Caco-2 (cell line): ENCODE results near the gene CALML3. TPM values are rescaled to one million over a fixed set of nuclear protein-coding genes. Genes with fewer than 3 reads are reported as not detected.
A peak's percentile ranks its signal among the peaks of the same experiment; 100 is the strongest.

Experiments used
- BruUV-seq: library from RNA; stranded (reverse); fragments of 400-500 nt; replicated peaks from 2 replicates; lab custom pipeline; 2021; lab: Mats Ljungman, UMichigan
- CTCF ChIA-PET: fragments of 300-600 bp; sonication (Branson Sonifier 250); formaldehyde crosslinking; loops from one replicate; lab custom pipeline; 2022; ENCODE audit warnings: antibody characterized with exemption; lab: Charles Lee
- POLR2A ChIA-PET: fragments of 300-600 bp; sonication (Branson Sonifier 250); formaldehyde crosslinking; loops from one replicate; lab custom pipeline; 2022; ENCODE audit warnings: antibody characterized with exemption; lab: Charles Lee
- DNase-seq, 2 experiments: peaks; one replicate each; pipeline versions ENCODE4 v3.0.0 to v3.0.0-alpha.2; 2020 to 2022
- H3K27me3 ChIP-seq: replicated peaks from 2 replicates; pipeline ENCODE4 v1.6.0; 2011; ENCODE audit warnings: low read length; ENCODE audit not compliant: control insufficient read depth, insufficient read depth
- H3K36me3 ChIP-seq: 2 replicates; pipeline ENCODE4 v1.5.1; 2011; ENCODE audit warnings: low read length; ENCODE audit not compliant: control insufficient read depth, insufficient read depth
- H3K4me1 ChIP-seq: fragments of 250-450 bp; sonication (Bioruptor Pico); 2 replicates; pipeline ENCODE4 v1.5.1; 2020; ENCODE audit warnings: mild to moderate bottlenecking
- H3K4me3 ChIP-seq: 2 replicates; pipeline ENCODE4 v1.5.1; 2011; ENCODE audit warnings: low read depth, mild to moderate bottlenecking, control low read depth, low read length
- H3K9me3 ChIP-seq: fragments of 250-450 bp; sonication (Bioruptor Pico); 2 replicates; pipeline ENCODE4 v1.5.1; 2020; ENCODE audit warnings: mild to moderate bottlenecking, moderate library complexity
- H3K27ac Mint-ChIP-seq: one replicate; pipeline ENCODE4 v1.8.0; 2022; ENCODE audit warnings: mixed read lengths; ENCODE audit not compliant: unreplicated experiment
- H3K27me3 Mint-ChIP-seq: one replicate; pipeline ENCODE4 v1.8.0; 2022; ENCODE audit warnings: mixed read lengths; ENCODE audit not compliant: insufficient read depth, unreplicated experiment
- H3K36me3 Mint-ChIP-seq: one replicate; pipeline ENCODE4 v1.8.0; 2022; ENCODE audit warnings: mild to moderate bottlenecking, mixed read lengths; ENCODE audit not compliant: insufficient read depth, unreplicated experiment
- H3K4me1 Mint-ChIP-seq: one replicate; pipeline ENCODE4 v1.8.0; 2022; ENCODE audit warnings: low read depth, mixed read lengths; ENCODE audit not compliant: unreplicated experiment
- H3K4me3 Mint-ChIP-seq: one replicate; pipeline ENCODE4 v1.8.0; 2022; ENCODE audit warnings: mild to moderate bottlenecking, moderate library complexity, mixed read lengths; ENCODE audit not compliant: unreplicated experiment
- H3K9me3 Mint-ChIP-seq: one replicate; pipeline ENCODE4 v1.8.0; 2022; ENCODE audit warnings: mixed read lengths; ENCODE audit not compliant: unreplicated experiment
- intact Hi-C: fragments of 100-400 bp; cut with micrococcal nuclease; formaldehyde crosslinking; loops from one replicate; pipeline ENCODE4 v1.10.0; 2022; ENCODE audit not compliant: unreplicated experiment
- total RNA-seq: library from RNA; stranded (reverse); gene quantifications from 2 replicates; pipeline ENCODE4 v1.2.3, GENCODE V29; 2022
- TF ChIP-seq, protein P1 (sequence below), 2 experiments: fragments of 200-600 bp in 1 of 2; IDR thresholded peaks; 1 replicate in 1 of 2; 2 replicates in 1 of 2; pipeline versions ENCODE4 v1.5.1 to v1.8.0; 2011 to 2022; ENCODE audit warnings: antibody characterized with exemption in 1 of 2, control low read depth in 1 of 2, inconsistent platforms in 1 of 2, low read depth in 1 of 2, low read length in 1 of 2, mild to moderate bottlenecking in 1 of 2, moderate library complexity in 1 of 2; ENCODE audit not compliant: insufficient read depth in 1 of 2, severe bottlenecking in 1 of 2, unreplicated experiment in 1 of 2

Gene CALML3
- total RNA-seq, 1 experiment from 2014 or later = 0.18 TPM

DNA sequence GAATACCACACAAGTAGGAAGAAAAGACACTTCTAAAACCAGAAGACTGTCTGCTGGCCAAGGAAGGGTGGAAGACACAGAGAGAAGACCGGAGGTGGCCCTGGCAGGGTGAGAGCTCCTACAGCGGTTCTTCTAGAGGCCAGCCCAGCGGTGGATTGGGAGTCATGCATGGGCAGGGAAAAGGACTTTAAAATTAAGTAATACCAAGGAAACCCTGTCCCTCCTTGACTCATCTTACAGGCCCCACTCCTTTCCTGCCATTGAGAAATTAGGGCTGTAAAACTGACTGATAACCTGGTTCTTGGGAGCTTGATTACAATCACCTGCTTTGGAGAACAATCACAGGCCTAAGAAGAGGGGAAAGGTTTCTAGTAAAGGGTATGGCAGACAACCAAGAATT lies 16.1 kb downstream of the CALML3 start:
- peaks cover 14% of the 10 kb centered on the region for H3K9me3 ChIP-seq
- DNase-seq = peak in 1 of 2 experiments; percentile 31
- CTCF ChIA-PET = no interaction called here
- no TSS peak for BruUV-seq
- no peak overlapping the region for H3K4me3 ChIP-seq
- intact Hi-C loops = no loop called here
- H3K4me3 Mint-ChIP-seq = no peak overlapping the region
- no peaks in the 10 kb centered on the region for H3K27me3 Mint-ChIP-seq
- POLR2A ChIA-PET = no interaction called here
- peaks cover 26% of the 10 kb centered on the region for H3K9me3 Mint-ChIP-seq
- peaks cover 21% of the 10 kb centered on the region for H3K4me1 Mint-ChIP-seq
- no peaks in the 10 kb centered on the region for H3K27me3 ChIP-seq
- no peak overlapping the region for H3K27ac Mint-ChIP-seq
- H3K36me3 Mint-ChIP-seq = no peaks in the 10 kb centered on the region
- no peaks in the 10 kb centered on the region for H3K36me3 ChIP-seq
- peaks cover 37% of the 10 kb centered on the region for H3K4me1 ChIP-seq
- TF ChIP-seq, protein P1, sequence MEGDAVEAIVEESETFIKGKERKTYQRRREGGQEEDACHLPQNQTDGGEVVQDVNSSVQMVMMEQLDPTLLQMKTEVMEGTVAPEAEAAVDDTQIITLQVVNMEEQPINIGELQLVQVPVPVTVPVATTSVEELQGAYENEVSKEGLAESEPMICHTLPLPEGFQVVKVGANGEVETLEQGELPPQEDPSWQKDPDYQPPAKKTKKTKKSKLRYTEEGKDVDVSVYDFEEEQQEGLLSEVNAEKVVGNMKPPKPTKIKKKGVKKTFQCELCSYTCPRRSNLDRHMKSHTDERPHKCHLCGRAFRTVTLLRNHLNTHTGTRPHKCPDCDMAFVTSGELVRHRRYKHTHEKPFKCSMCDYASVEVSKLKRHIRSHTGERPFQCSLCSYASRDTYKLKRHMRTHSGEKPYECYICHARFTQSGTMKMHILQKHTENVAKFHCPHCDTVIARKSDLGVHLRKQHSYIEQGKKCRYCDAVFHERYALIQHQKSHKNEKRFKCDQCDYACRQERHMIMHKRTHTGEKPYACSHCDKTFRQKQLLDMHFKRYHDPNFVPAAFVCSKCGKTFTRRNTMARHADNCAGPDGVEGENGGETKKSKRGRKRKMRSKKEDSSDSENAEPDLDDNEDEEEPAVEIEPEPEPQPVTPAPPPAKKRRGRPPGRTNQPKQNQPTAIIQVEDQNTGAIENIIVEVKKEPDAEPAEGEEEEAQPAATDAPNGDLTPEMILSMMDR (IDR thresholded peaks at IDR 0.05; ENCODE audit: insufficient read depth in 1 of 2, low read depth in 1 of 2, low read length in 1 of 2, severe bottlenecking in 1 of 2, unreplicated experiment in 1 of 2) = no peak

DNA sequence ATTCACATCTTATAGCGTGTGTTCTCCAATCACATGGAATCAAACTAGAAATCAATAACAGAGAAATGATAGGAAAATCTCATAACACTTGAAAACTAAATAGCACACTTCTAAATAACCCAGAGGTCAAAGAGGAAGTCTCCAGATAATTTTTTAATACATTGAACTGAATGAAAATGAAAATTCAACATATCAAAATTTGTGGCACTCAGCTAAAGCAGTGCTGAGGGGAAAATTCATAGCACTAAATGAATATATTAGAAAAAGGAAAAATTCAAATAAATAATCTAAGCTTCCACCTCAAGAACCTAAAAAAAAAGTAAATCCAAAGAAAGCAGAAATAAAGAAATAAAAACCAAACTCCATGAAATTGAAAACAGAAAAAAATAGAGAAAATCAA lies 17.3 kb downstream of the CALML3 start:
- Mint-ChIP-seq H3K4me3 (no peak overlapping the region), H3K9me3 (peaks cover 25% of the 10 kb centered on the region), H3K27ac (no peak overlapping the region), H3K36me3 (no peaks in the 10 kb centered on the region), H3K27me3 (no peaks in the 10 kb centered on the region), H3K4me1 (peaks cover 21% of the 10 kb centered on the region)
- TF ChIP-seq, protein P1 (IDR thresholded peaks at IDR 0.05; ENCODE audit: insufficient read depth in 1 of 2, low read depth in 1 of 2, low read length in 1 of 2, severe bottlenecking in 1 of 2, unreplicated experiment in 1 of 2) = no peak
- H3K4me3 ChIP-seq = no peak overlapping the region
- intact Hi-C loops = no loop called here
- ChIA-PET CTCF (no interaction called here), POLR2A (no interaction called here)
- no peak for DNase-seq
- H3K9me3 ChIP-seq = peaks cover 14% of the 10 kb centered on the region
- no peaks in the 10 kb centered on the region for H3K27me3 ChIP-seq
- BruUV-seq = no TSS peak
- H3K36me3 ChIP-seq = no peaks in the 10 kb centered on the region
- peaks cover 49% of the 10 kb centered on the region for H3K4me1 ChIP-seq

DNA sequence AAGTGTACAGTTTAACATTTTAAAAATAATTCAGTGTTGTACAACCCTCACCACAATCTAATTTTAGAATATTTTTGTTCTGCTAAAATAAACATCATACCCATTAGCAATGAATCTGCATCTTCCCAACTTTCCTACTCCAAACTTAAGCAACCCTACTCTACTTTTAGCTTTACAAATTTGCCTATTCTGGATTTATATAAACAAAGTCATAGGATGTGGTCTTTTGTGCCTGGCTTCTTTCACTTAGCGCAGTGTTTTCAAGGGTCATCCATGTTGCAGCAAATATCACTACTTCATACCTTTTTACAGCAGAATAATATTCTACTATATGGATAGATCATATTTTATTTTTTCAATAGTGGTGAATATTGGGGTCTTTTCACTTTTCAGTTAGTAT lies 18.9 kb downstream of the CALML3 start:
- DNase-seq = no peak
- POLR2A ChIA-PET = no interaction called here
- H3K4me1 ChIP-seq = peaks cover 55% of the 10 kb centered on the region

More for the DNA sequence above, 18.9 kb downstream of the CALML3 start:
- Mint-ChIP-seq H3K9me3 (peaks cover 11% of the 10 kb centered on the region), H3K4me3 (no peak overlapping the region), H3K27ac (no peak overlapping the region), H3K4me1 (peaks cover 11% of the 10 kb centered on the region), H3K27me3 (no peaks in the 10 kb centered on the region), H3K36me3 (no peaks in the 10 kb centered on the region)
- Histone ChIP-seq H3K27me3 (no peaks in the 10 kb centered on the region), H3K9me3 (peaks cover 14% of the 10 kb centered on the region), H3K4me3 (no peak overlapping the region), H3K36me3 (no peaks in the 10 kb centered on the region)
- TF ChIP-seq, protein P1 (IDR thresholded peaks at IDR 0.05; ENCODE audit: insufficient read depth in 1 of 2, low read depth in 1 of 2, low read length in 1 of 2, severe bottlenecking in 1 of 2, unreplicated experiment in 1 of 2) = no peak
- CTCF ChIA-PET = no interaction called here
- intact Hi-C loops = no loop called here
- BruUV-seq = no TSS peak
